Erythroblast (primary cell): Measurements from ENCODE around the gene TGIF2.

Experiments
- GATA1 ChIP-seq: IDR thresholded peaks from 2 replicates; pipeline ENCODE4 v1.6.1; 2011; ENCODE audit warnings: low read depth, mild to moderate bottlenecking, control low read depth, low read length, moderate library complexity
- POLR2A ChIP-seq: IDR thresholded peaks from 2 replicates; pipeline ENCODE4 v1.6.1; 2011; ENCODE audit warnings: mild to moderate bottlenecking, low read length

GRCh38 chr20:36549942-36550789 is 23.2 kb upstream of the TGIF2 start:
- TF ChIP-seq POLR2A (no peak), GATA1 (no peak)
